AG04450 (cell line): ENCODE measurements around the gene TEKT2. TPM values are rescaled to one million over a fixed set of nuclear protein-coding genes. Genes with fewer than 3 reads are reported as not detected.

ENCODE experiments used
- CTCF ChIA-PET: fragments of 300-600, 350-600 bp; formaldehyde crosslinking; extraction: SDS; loops from one replicate; lab custom pipeline; 2022; ENCODE audit warnings: antibody characterized with exemption, inconsistent platforms; lab: Charles Lee
- POLR2A ChIA-PET: fragments of 350-600 bp; formaldehyde crosslinking; extraction: SDS; loops from one replicate; lab custom pipeline; 2021; ENCODE audit warnings: antibody characterized with exemption, inconsistent platforms; lab: Yijun Ruan, JAX
- DNase-seq: peaks from one replicate; pipeline ENCODE4 v3.0.0-alpha.2; 2011; ENCODE audit warnings: low read depth, low spot score
- H3K27ac ChIP-seq: one replicate; pipeline ENCODE4 v1.5.1; 2012; ENCODE audit warnings: low read depth, low read length, control low read depth
- H3K27me3 ChIP-seq: one replicate; pipeline ENCODE4 v1.6.0; 2012; ENCODE audit warnings: low read length; ENCODE audit not compliant: control insufficient read depth, insufficient read depth
- H3K4me3 ChIP-seq: 2 replicates; pipeline ENCODE4 v1.5.1; 2011; ENCODE audit warnings: mild to moderate bottlenecking, low read depth, low read length, control low read depth
- H3K9me3 ChIP-seq: 2 replicates; pipeline ENCODE4 v1.5.1; 2012; ENCODE audit warnings: low read length; ENCODE audit not compliant: control insufficient read depth, insufficient read depth
- CTCF ChIP-seq: IDR thresholded peaks from 2 replicates; pipeline ENCODE4 v1.5.1; 2011; ENCODE audit warnings: low read depth, low read length, control low read depth, inconsistent platforms
- polyA plus RNA-seq: library from polyadenylated mRNA; depleted of rRNA; stranded (reverse); fragments of >200 nt; gene quantifications from 2 replicates; pipeline ENCODE4 v1.2.3, GENCODE V29; 2011

TEKT2 gene
- polyA plus RNA-seq, 1 experiment: 0.12 TPM

DNA sequence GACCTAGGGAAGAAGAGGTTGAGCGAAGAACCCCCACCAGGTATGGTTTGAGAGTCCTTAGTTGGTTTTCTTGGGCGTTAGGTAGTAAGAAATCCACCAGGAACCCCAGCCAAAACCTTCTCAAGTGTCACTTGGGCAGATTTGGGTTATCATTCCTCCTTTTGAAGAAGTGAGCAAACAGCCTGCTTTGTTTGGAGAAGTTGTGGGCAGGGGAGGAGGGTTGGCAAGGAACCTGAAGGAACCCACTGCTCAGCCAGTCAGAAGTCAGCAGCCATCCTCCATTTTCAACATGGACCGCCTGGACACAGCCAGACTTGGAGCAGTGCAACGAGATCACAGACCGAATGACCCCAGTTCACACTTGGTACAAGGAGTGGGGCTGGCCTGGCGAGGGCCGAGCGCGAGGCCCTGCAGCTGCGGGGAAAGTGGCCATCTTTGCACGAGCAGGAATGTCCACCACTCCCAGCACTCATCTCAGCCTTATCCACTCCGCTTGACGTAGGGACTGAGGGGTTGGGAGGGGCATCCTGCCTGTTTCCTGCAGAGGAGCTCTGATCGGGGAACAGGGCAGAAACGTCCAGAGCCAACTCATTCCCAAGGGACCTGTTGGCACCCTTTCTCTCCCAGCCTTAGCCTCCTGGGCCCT is 12.0 kb downstream of the TEKT2 start:
- DNase-seq: no peak
- Histone ChIP-seq H3K9me3 (no peaks in the 10 kb centered on the region; the same call in 1 of the 2 replicates), H3K4me3 (no peak overlapping the region), H3K27me3 (no peaks in the 10 kb centered on the region), H3K27ac (no peak overlapping the region)
- CTCF ChIA-PET: interaction anchor here (0.5 to 10.4 kb wide), 6 partner anchors 14 to 411 kb away, joined by 3 to 145 read pairs (median 5); no protein-coding TSS in a partner anchor
- TF ChIP-seq CTCF: no peak
- POLR2A ChIA-PET: no interaction called here

GRCh38 chr1:36096500-36097432 is 12.9 kb downstream of the TEKT2 start:
- Histone ChIP-seq H3K4me3 (no peak overlapping the region), H3K27ac (peak overlapping the region; percentile 11), H3K27me3 (no peaks in the 10 kb centered on the region), H3K9me3 (no peaks in the 10 kb centered on the region; the same call in 1 of the 2 replicates)
- ChIA-PET POLR2A (no interaction called here), CTCF (interaction anchor here (0.5 to 10.4 kb wide), 12 partner anchors 19 to 410 kb away, joined by 3 to 145 read pairs (median 4); no protein-coding TSS in a partner anchor)
- TF ChIP-seq CTCF: peak; percentile 36; the same call in 1 of the 2 replicates
- no peak for DNase-seq

DNA sequence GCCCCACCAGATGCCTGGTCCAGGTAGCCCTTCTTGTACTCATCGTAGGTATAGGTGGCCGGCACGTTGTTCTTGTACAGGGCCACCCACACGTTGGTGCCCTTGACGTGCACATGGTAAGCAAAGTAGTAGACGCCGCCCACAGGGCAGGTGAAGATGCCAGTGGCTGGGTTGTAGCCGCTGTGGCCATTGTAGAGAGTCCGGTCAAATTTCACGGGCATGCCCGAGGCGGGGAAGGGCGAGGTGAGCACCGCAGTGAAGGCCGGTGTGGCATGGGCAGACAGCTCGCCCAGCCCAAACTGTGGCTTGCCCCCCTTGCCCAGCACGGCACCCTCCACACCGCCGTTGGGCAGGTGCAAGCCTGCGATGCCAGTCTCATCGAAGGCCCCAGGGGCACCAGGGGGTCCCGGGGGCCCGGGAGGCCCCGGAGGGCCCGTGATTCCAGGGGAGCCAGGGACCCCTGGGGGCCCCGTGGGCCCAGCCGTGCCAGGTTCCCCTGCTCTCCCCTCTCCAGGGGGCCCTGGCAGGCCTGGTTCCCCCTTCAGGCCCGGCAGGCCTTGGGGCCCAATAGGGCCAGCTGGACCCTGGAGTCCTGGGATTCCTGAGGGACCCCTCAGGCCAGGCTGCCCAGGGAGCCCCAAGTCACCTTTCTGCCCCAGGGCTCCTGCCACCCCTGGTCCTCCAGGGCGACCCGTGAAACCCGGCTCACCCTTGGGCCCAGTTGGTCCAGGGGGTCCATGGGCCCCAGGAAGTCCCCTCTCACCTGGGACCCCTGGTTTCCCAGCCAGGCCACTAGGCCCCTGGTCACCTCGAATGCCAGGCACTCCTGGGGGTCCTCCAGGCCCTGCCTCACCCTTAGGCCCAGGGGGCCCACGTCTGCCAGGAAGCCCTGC is 14.0 kb downstream of the TEKT2 start:
- no peak for DNase-seq
- no peaks in the 10 kb centered on the region for H3K27me3 ChIP-seq
- CTCF ChIA-PET: interaction anchor here (0.5 to 10.4 kb wide), 7 partner anchors 37 to 245 kb away, joined by 3 to 145 read pairs (median 3); no protein-coding TSS in a partner anchor
- no peak overlapping the region for H3K27ac ChIP-seq
- POLR2A ChIA-PET: interaction anchor here (0.6 kb wide), 1 partner anchor 157 kb away, joined by 5 read pairs; no protein-coding TSS in a partner anchor
- no peak overlapping the region for H3K4me3 ChIP-seq
- no peaks in the 10 kb centered on the region; the same call in 1 of the 2 replicates for H3K9me3 ChIP-seq
- TF ChIP-seq CTCF: no peak

- no peak for TF ChIP-seq CTCF
- no peak overlapping the region for H3K27ac ChIP-seq
Observed at GRCh38 chr1:36098650-36099365, 14.9 kb downstream of the TEKT2 start.

More at GRCh38 chr1:36098650-36099365, 14.9 kb downstream of the TEKT2 start:
- no peaks in the 10 kb centered on the region; the same call in 1 of the 2 replicates for H3K9me3 ChIP-seq
- no peak overlapping the region for H3K4me3 ChIP-seq
- H3K27me3 ChIP-seq: no peaks in the 10 kb centered on the region
- DNase-seq: no peak
- POLR2A ChIA-PET: interaction anchor here (0.6 kb wide), 1 partner anchor 157 kb away, joined by 5 read pairs; no protein-coding TSS in a partner anchor
- CTCF ChIA-PET: interaction anchor here (1.0 to 10.4 kb wide), 2 partner anchors 36 to 187 kb away, joined by 3 to 145 read pairs; no protein-coding TSS in a partner anchor
